Erythroblast (primary cell): ENCODE results near the gene STK4.

Source experiments
- GATA1 ChIP-seq: IDR thresholded peaks from 2 replicates; pipeline ENCODE4 v1.6.1; 2011; ENCODE audit warnings: low read depth, mild to moderate bottlenecking, control low read depth, low read length, moderate library complexity
- POLR2A ChIP-seq: IDR thresholded peaks from 2 replicates; pipeline ENCODE4 v1.6.1; 2011; ENCODE audit warnings: mild to moderate bottlenecking, low read length

- no peak for TF ChIP-seq POLR2A
- TF ChIP-seq GATA1: no peak
These were observed 147.6 kb downstream of the STK4 start for GRCh38 chr20:45113865-45114264.
